ENCODE results near the gene PRKCZ.

DNA sequence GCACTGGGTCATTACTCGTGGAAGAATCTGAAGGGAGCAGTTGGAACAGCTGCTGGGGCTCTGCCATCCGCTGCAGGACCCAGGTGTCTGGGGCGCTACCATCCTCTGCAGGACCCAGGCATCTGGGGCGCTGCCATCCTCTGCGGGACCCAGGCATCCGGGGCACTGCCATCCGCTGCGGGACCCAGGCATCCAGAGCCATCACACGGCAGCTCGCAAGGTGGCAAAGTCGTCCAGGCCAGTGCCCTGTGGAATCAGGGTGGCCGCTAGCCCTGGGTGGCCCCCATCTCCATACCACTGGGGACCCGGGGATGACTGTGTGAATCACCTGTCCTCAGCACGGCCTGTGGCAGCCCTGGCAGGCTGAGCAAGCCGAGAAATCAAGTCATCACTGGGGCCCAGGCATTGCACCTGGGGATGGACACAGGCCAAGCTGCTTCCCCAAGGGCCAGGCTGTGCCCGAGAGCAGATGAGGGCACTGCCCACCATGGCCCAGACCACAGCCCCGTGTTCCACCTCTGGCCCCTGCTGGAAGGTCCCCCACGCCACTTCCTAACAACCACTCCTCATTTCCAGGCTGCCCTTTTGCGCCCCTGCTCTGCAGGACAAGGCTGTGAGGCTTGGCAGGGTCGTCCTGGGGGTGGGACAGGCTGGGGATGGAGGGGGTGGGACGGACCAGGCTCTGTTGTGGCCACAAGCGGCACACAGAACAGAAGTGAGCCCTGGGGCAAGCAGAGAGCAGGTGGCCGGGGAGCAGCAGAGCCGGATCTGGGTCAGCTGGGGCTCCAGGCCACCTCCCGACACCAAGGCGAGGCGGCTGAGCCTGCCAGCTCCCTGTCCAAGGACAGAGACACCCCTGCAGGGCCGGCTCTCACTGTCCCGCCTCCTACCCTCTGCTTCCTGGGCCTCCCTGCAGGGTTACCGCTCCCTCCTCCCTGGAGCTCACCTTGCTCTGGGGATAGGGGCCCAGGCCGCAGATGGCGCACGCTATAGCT, 18.4 kb upstream of the PRKCZ start:
- TF ChIP-seq, protein P1, sequence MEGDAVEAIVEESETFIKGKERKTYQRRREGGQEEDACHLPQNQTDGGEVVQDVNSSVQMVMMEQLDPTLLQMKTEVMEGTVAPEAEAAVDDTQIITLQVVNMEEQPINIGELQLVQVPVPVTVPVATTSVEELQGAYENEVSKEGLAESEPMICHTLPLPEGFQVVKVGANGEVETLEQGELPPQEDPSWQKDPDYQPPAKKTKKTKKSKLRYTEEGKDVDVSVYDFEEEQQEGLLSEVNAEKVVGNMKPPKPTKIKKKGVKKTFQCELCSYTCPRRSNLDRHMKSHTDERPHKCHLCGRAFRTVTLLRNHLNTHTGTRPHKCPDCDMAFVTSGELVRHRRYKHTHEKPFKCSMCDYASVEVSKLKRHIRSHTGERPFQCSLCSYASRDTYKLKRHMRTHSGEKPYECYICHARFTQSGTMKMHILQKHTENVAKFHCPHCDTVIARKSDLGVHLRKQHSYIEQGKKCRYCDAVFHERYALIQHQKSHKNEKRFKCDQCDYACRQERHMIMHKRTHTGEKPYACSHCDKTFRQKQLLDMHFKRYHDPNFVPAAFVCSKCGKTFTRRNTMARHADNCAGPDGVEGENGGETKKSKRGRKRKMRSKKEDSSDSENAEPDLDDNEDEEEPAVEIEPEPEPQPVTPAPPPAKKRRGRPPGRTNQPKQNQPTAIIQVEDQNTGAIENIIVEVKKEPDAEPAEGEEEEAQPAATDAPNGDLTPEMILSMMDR (IDR thresholded peaks at IDR 0.05): no peak
- no peak for TF ChIP-seq POLR2A (IDR thresholded peaks at IDR 0.05)

All from uterus (tissue), 2 donors.